SJCRH30 (cell line): ENCODE measurements around the gene GPC3. TPM values are rescaled to one million over a fixed set of nuclear protein-coding genes. Genes with fewer than 3 reads are reported as not detected.
"Not testable (repeated sequence)": the region's sequence is repeated elsewhere in the genome, so short reads cannot be mapped to it uniquely, and the experiment has no call there.

Experiments used
- DNase-seq, 2 experiments: peaks; one replicate each; pipeline ENCODE4 v3.0.0-alpha.2; 2015 to 2020
- H3K27ac ChIP-seq: fragments of 250-450 bp; sonication (Bioruptor Pico); 2 replicates; pipeline ENCODE4 v1.5.1; 2020; ENCODE audit warnings: mild to moderate bottlenecking, moderate library complexity
- H3K27me3 ChIP-seq: fragments of 250-450 bp; sonication (Bioruptor Pico); 2 replicates; pipeline ENCODE4 v1.5.1; 2020; ENCODE audit warnings: mild to moderate bottlenecking, moderate library complexity
- H3K36me3 ChIP-seq: fragments of 250-450 bp; sonication (Bioruptor Pico); 2 replicates; pipeline ENCODE4 v1.5.1; 2020; ENCODE audit warnings: mild to moderate bottlenecking, moderate library complexity
- H3K4me1 ChIP-seq: fragments of 250-450 bp; sonication (Bioruptor Pico); 2 replicates; pipeline ENCODE4 v1.5.1; 2020; ENCODE audit warnings: mild to moderate bottlenecking, moderate library complexity
- H3K4me3 ChIP-seq: fragments of 250-450 bp; sonication (Bioruptor Pico); 2 replicates; pipeline ENCODE4 v1.5.1; 2020; ENCODE audit warnings: mild to moderate bottlenecking, moderate library complexity
- H3K9me3 ChIP-seq: fragments of 250-450 bp; sonication (Bioruptor Pico); replicated peaks from 2 replicates; pipeline ENCODE4 v1.5.1; 2020; ENCODE audit warnings: mild to moderate bottlenecking, moderate library complexity
- total RNA-seq: library from RNA; depleted of rRNA; stranded (reverse); fragments of >200 nt; shearing (Covaris generic); gene quantifications from 2 replicates; pipeline ENCODE4 v1.2.3, GENCODE V29; 2014; rRNA removed

GPC3 gene
- total RNA-seq, result 27.6 and 27.9 TPM in 2 replicates

DNA sequence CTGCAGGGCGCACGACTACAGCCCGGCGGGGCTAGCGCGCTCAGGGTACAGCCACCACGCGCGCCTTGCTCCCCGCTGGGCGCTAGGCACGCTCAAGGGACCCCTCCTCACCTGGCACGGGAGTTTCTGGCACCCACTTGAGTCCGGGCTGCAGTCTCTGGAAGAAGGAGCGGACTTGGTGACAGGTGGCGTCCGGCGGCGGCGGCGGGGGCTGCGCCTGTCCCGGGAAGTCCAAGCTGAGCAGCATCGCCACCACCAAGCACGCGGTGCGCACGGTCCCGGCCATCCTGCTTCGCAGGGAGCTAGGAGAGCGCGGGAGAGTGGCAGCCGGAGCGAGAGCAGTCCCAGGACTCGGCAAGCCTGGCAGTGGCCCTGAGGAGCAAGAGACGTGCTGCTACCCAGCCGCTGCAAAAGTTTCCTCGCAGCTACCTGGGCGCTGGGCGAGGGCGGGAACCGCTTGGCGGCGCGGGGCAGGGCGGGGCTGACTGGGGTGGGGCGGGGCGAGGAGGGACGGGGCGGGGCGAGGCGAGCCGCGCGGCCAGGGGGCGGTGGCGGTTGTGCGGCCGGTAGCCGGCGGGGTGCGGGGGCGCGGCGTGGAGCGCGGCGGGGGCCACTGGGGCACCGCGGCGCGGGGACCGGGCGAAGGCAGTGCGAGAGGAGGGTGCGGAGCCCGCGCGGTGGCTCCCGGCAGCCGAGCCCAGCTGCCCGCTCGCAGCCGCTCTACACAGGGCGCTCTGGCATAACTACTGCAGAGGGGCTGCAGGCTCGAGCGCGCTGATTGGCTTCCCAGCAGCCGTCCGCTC, at the start of gene GPC3:
Gene GPC3, minus strand, starts transcription at position 431 of the 803 bp plus-strand sequence.
- H3K27ac ChIP-seq, result peak within 1 kb of the TSS; percentile 42
- H3K4me3 ChIP-seq, result peak within 1 kb of the TSS; percentile 59
- DNase-seq, result peak; percentile 81 to 82
- peaks cover 16% of the 10 kb centered on the region for H3K4me1 ChIP-seq
- H3K27me3 ChIP-seq, result no peaks in the 10 kb centered on the region
- H3K36me3 ChIP-seq, result no peaks in the 10 kb centered on the region
- no peaks in the 10 kb centered on the region for H3K9me3 ChIP-seq

DNA sequence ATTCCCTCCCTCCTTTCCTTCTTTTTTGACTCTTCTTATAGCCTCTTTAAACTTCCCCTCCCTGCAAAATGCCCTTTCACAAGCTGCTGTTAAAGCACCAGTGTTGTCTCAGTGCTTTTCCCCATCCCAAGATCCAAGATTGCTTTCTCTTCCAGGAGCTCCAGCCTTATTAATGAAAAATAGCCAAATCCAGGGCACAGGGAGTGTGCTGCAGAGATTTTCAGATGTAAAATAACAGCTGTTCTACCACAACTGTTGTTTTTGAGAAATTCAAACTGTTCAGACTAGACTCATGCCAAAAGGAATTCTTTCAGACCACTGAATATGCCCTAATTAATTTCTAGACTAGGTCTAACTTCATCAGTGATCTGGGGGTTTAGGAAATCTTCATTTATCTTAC, 47.0 kb upstream of the GPC3 start:
- Histone ChIP-seq H3K36me3 (no peaks in the 10 kb centered on the region), H3K4me1 (peaks cover 2% of the 10 kb centered on the region; the same call in 1 of the 2 replicates)
- DNase-seq, result peak; percentile 3 to 53

DNA sequence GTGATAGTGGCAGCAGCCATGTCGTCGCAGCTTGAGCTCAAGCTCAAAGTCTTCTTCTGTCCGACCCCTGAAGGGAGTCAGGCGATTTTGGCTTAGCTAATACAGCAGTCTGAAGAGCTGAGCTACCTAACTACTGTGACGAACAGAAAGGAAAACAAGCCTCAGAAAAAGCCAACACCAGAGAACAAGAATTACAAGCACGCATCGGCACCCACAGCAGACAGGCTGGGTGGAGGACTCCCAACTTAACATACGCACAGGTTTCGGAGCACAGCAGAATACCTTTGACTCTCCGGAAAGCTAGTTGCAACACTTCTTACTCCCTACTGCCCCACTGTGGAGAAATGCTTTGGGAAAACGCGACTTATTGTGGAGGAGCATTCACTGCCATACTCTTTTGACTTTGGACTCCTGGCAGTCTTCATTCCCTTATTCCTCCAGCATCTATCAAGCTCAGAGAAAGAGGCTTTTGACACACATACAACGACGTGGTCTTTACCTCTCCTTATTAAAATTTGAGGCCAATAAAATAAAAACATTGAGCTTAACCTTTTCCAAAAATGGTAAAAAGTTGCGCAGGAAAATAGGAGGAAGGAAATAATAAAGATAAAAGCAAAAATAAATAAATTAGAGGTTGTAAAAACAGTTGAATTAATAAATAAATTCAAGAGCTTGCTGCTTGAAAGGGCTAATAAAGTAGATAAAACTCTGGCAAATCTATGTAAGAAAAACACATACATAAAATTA, 41.3 kb upstream of the GPC3 start:
- H3K36me3 ChIP-seq, result no peaks in the 10 kb centered on the region
- H3K9me3 ChIP-seq, result no peaks in the 10 kb centered on the region
- no peaks in the 10 kb centered on the region for H3K27me3 ChIP-seq
- peak overlapping the region; percentile 52 for H3K4me3 ChIP-seq
- peak; percentile 77 to 90 for DNase-seq
- H3K4me1 ChIP-seq, result no peaks in the 10 kb centered on the region
- H3K27ac ChIP-seq, result peak overlapping the region; percentile 77

More for the DNA sequence above, 47.0 kb upstream of the GPC3 start:
- H3K9me3 ChIP-seq, result no peaks in the 10 kb centered on the region
- no peaks in the 10 kb centered on the region for H3K27me3 ChIP-seq
- H3K4me3 ChIP-seq, result no peak overlapping the region
- peak overlapping the region; percentile 36 for H3K27ac ChIP-seq

DNA sequence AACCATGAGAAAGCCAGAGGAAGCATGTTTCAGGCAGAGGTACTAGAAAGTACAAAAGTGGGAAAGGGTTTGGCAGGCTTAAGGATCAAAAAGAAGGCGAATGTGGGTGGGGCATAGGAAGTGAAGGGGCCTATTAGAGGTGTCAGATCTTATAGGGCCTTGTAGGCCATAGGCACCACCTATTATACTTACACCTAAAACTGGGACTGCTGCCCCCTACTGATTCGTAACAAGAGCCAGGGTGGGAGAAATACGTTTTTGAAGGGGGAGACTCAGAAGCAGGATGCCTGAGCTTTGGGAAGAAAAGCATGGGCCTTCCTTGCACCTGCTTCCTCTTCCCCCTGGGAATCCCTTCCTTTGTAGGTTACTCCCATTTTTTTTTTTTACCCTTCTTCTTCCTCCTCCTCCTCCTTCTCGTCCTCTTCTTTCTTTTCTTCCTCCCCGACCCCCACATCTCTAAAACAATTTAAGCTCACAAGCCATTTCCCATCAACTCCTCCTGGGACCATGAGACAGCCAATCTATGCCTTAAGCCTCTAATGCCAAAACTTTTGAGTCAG, 40.7 kb upstream of the GPC3 start:
- DNase-seq, result peak; percentile 59 to 77
- H3K4me1 ChIP-seq, result no peaks in the 10 kb centered on the region

DNA sequence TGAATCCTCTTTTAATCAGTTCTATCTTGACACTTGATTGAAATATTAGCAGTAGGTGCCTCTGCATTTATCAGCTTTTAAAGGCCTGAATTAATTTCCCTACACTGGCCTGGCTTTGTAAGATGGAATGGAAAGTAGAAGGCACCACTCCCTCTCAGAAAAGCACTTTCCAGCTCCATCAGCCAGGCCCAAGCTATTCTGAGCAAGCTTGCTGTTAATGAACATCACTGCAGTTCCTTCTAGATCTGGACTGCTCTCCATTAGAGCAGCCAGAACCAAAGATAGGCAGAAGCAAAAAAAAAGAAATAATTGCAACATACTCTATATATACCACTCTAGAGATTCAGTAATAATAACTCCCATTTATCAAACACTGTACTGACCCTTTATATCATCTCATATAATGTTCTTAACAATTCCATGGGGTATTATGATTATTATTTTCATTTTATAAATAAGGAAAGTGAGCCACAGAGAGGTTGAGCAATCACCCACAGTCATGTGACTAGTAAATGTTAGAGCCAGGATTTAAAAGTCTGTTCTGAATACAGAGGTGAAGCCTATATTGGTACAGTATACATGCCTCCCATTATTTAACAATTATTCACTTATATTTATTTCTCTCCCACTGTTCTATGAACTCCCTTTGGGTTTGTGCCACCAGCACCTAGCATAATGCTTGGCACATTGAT, 39.4 kb upstream of the GPC3 start:
- Histone ChIP-seq H3K4me3 (no peak overlapping the region), H3K27me3 (no peaks in the 10 kb centered on the region), H3K27ac (no peak overlapping the region), H3K4me1 (no peaks in the 10 kb centered on the region), H3K9me3 (no peaks in the 10 kb centered on the region), H3K36me3 (no peaks in the 10 kb centered on the region)
- no peak for DNase-seq

More for the DNA sequence above, 40.7 kb upstream of the GPC3 start:
- Histone ChIP-seq H3K4me3 (peak overlapping the region; percentile 52), H3K36me3 (no peaks in the 10 kb centered on the region), H3K27ac (peak overlapping the region; percentile 77), H3K27me3 (no peaks in the 10 kb centered on the region), H3K9me3 (no peaks in the 10 kb centered on the region)

DNA sequence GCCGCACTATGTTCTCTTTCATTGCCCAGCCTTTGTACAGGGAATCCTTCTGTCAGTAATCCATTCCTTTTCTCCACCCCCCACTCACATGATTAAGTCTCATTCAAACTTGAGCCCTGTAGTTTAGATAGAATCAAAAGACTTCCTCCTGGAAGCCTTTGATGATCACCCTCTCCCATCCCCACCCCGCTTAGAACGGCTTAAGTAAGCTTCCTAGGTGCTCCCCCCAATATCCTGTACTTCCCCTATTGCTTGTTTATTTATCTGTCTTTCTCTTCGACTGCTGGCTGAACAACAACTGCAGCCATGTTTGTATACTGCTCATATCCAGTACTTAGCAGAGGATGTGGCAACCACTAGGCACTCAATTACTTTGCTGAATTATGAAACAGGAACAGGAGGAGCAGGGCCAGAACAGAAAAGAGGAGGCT, 38.5 kb upstream of the GPC3 start:
- H3K27ac ChIP-seq, result no peak overlapping the region
- H3K36me3 ChIP-seq, result no peaks in the 10 kb centered on the region
- H3K4me1 ChIP-seq, result no peaks in the 10 kb centered on the region
- DNase-seq, result no peak
- no peaks in the 10 kb centered on the region for H3K9me3 ChIP-seq
- H3K27me3 ChIP-seq, result no peaks in the 10 kb centered on the region
- no peak overlapping the region for H3K4me3 ChIP-seq

DNA sequence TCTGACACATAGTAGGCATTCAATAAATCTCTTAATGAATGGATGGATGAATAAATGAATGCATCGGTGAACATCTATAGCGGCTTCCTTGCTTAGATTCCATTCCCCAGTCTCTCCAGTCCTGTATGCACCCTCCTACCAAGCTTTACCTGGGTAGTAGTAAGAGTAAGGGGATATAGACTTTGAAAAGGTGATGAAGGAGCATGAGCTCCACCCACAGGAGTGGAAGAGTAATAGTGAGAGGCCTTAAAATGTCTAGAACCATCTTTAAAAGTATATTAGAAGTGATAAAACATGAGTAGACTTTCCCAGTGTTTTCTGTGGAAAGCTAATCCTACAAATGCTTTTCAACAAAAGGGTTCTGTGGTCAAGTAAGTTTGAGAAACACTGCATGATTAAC, 35.5 kb upstream of the GPC3 start:
- Histone ChIP-seq H3K4me1 (no peaks in the 10 kb centered on the region), H3K9me3 (no peaks in the 10 kb centered on the region), H3K4me3 (no peak overlapping the region), H3K27ac (no peak overlapping the region), H3K27me3 (no peaks in the 10 kb centered on the region), H3K36me3 (no peaks in the 10 kb centered on the region)
- peak; percentile 24 to 54 for DNase-seq

DNA sequence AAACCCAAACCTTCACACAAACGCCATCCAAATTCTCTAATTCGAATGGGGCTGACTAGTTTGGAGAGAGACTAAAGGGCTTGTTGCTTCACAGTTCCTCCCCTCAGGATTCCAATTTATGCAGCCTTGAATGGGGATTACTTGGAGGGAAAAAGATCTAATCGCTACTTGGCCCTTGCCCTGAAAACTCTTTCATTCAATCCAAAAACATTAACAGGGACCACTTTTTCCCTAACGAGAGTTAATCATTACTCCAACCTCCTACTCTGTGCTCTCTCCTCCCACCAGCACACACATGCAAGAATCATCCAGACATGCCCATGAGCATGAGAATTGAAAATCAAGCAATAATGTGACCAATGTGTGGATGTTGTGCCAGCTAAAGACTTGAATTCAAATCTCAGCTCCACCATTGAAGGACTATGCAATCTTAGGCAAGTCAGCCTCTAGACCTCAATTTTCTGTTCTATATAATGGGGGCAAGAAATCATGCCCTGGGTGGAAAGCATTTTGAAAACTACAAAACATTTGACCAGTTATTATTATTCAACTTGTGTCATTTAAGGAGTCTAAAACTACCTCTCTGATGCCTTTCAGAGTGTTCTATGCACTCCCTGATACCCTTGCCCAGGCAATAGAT, 34.3 kb upstream of the GPC3 start:
- DNase-seq, result no peak
- Histone ChIP-seq H3K4me3 (no peak overlapping the region), H3K27ac (no peak overlapping the region), H3K9me3 (no peaks in the 10 kb centered on the region), H3K4me1 (no peaks in the 10 kb centered on the region), H3K27me3 (no peaks in the 10 kb centered on the region), H3K36me3 (no peaks in the 10 kb centered on the region)

DNA sequence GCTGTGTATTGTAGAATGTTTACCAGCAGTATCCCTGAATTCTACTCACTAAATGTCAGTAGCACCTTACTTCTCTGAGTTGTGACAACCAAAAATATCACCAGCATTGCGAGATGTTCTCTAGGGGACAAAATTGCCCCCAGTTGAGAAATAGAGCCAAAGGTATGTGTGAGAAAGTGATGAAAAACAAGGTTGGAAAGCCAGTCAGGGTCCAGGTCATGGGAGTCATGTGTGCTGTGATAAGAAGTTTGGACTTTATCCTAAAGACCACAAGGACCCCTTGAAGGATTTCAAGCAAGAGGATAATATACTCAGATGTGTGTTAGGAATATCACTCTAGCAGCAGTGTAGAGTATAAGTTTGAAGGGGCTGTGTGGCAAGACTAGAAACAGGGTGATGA, 30.9 kb upstream of the GPC3 start:
- H3K27me3 ChIP-seq, DNase-seq, H3K4me3 ChIP-seq, H3K9me3 ChIP-seq, H3K27ac ChIP-seq, H3K36me3 ChIP-seq, H3K4me1 ChIP-seq: not testable (repeated sequence)

DNA sequence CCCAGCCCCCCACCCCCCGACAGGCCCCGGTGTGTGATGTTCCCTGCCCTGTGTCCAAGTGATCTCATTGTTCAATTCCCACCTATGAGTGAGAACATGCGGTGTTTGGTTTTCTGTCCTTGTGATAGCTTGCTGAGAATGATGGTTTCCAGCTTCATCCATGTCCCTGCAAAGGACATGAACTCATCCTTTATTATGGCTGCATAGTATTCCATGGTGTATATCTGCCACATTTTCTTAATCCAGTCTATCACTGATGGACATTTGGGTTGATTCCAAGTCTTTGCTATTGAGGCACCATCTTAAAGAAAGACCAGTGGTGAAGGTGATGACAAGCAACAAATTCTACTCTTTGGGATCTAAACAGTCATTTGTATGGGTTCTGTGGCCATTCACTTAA, 30.1 kb upstream of the GPC3 start:
- not testable (repeated sequence) for H3K27ac ChIP-seq, H3K4me1 ChIP-seq, H3K36me3 ChIP-seq, H3K4me3 ChIP-seq, DNase-seq, H3K27me3 ChIP-seq, H3K9me3 ChIP-seq

DNA sequence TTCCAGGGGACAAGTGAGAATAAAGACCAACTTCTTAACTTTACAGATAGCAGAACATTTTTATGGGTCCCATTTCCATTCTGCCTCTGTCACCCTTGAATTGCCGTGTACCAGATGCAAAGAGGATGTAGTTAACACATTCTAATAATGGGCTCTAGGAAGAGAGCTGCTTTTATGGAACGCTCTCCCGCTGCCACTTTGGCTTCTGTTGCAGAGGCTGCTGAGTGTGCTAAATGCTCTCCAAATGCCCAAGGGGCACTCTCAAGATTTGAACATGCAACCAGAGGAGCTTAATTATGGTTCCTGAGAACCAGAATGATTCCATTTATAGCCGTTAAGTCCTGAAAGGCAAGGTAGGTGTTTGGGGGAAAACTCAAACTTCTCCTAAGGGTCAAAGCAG, 28.1 kb upstream of the GPC3 start:
- no peak overlapping the region for H3K4me3 ChIP-seq
- peak overlapping the region; percentile 21; the same call in 1 of the 2 replicates for H3K27ac ChIP-seq
- no peaks in the 10 kb centered on the region for H3K36me3 ChIP-seq
- H3K9me3 ChIP-seq, result no peaks in the 10 kb centered on the region
- no peak for DNase-seq
- H3K27me3 ChIP-seq, result no peaks in the 10 kb centered on the region
- 0 out of 2 replicates have a peak, but pooled peaks cover 2% of the 10 kb centered on the region for H3K4me1 ChIP-seq

DNA sequence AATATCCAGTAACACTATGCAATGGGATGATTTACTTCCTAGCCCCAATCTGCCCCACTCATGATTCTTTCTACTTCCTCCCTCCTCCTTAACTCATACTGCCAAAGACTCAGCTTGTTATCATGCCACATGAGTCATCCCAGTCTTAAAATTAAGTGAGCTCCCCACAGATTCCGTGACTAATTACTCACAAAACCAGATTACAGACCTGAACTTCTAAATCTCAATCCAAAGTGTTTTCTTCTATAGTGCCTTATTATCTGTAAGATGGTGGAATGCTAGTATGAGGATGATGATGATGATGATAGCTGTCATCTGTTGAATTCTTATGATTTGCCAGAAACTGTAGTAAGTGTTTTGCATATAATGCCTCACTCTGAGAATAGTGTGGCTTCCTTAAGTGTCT, 27.7 kb upstream of the GPC3 start:
- Histone ChIP-seq H3K4me3 (no peak overlapping the region), H3K36me3 (no peaks in the 10 kb centered on the region), H3K9me3 (no peaks in the 10 kb centered on the region), H3K27me3 (no peaks in the 10 kb centered on the region), H3K27ac (peak overlapping the region; percentile 21; the same call in 1 of the 2 replicates), H3K4me1 (0 out of 2 replicates have a peak, but pooled peaks cover 2% of the 10 kb centered on the region)
- DNase-seq, result no peak

DNA sequence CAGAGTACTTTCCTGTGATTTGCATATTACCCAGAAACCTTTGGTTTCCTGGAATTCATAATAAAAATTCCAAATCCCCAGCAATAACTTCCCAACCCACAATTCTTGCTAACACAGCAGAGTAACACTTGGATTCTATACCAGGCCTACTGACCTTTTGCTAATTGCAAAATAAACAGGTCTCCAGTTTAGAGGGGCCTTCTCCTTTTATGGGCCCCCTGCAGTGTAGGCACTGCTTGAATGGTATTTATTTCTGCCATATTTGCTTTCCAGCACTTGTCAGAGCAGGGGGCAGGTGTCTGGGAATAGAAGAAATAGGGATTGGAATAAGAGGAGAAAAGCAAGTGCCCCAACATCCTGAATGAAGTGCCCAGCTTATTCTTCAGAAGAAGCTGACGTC, 25.3 kb upstream of the GPC3 start:
- H3K4me1 ChIP-seq, result 0 out of 2 replicates have a peak, but pooled peaks cover 2% of the 10 kb centered on the region
- H3K27me3 ChIP-seq, result no peaks in the 10 kb centered on the region
- no peaks in the 10 kb centered on the region for H3K36me3 ChIP-seq
- no peak overlapping the region for H3K4me3 ChIP-seq
- no peak for DNase-seq
- no peaks in the 10 kb centered on the region for H3K9me3 ChIP-seq
- H3K27ac ChIP-seq, result no peak overlapping the region

DNA sequence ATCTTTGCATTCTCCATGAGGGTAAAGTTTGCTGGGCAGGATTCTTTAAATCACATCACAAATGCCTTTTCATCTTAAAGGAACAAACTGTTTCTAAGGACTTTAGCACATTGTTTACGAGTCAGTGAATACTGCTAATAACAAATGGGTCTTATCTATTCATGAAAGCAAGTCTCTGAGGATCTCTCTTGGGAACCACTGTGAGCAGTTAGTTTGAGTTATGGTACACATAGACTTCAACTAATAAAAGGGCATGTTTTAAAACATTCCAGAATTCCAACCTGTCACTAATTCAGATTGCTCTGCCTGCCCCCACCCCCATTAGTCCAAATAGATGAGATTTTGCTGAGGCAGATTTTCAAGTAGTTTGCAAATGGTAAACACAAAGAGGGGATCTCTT, 22.3 kb upstream of the GPC3 start:
- no peaks in the 10 kb centered on the region for H3K27me3 ChIP-seq
- no peak overlapping the region for H3K27ac ChIP-seq
- no peak for DNase-seq
- no peaks in the 10 kb centered on the region for H3K36me3 ChIP-seq
- no peaks in the 10 kb centered on the region for H3K4me1 ChIP-seq
- no peaks in the 10 kb centered on the region for H3K9me3 ChIP-seq
- H3K4me3 ChIP-seq, result no peak overlapping the region
